Natural killer cell (primary cell): ENCODE data around the gene NECTIN1. TPM values are rescaled to one million over a fixed set of nuclear protein-coding genes. Genes with fewer than 3 reads are reported as not detected.

Experiments used
- ATAC-seq, 3 donors: fragments of 150-1000 bp in 2 of 3; fragments of 200-7000 bp in 1 of 3; cut with Tn5 transposase; 1 replicate in 1 of 3; 2 replicates in 2 of 3; pipeline ENCODE4 v1.10.0; 2021; ENCODE audit warnings: mild to moderate bottlenecking in 2 of 3, moderate library complexity in 2 of 3
- DNase-seq, 2 donors: peaks; one replicate each; pipeline versions ENCODE4 v3.0.0 to v3.0.0-alpha.2; 2013 to 2021; ENCODE audit warnings: mixed read lengths in 1 of 2
- H3K27ac ChIP-seq: one replicate; pipeline ENCODE4 v1.5.1; 2013; ENCODE audit warnings: mild to moderate bottlenecking, low read length
- H3K27me3 ChIP-seq: one replicate; pipeline ENCODE4 v1.6.1; 2013; ENCODE audit warnings: low read length; ENCODE audit not compliant: control insufficient read depth, insufficient read depth
- H3K36me3 ChIP-seq: one replicate; pipeline ENCODE4 v1.6.1; 2013; ENCODE audit warnings: low read length; ENCODE audit not compliant: control insufficient read depth, insufficient read depth
- H3K4me1 ChIP-seq: one replicate; pipeline ENCODE4 v1.6.1; 2013; ENCODE audit warnings: low read length; ENCODE audit not compliant: control insufficient read depth, insufficient read depth
- H3K4me3 ChIP-seq: one replicate; pipeline ENCODE4 v1.5.1; 2013; ENCODE audit warnings: low read length
- H3K9me3 ChIP-seq: one replicate; pipeline ENCODE4 v1.6.1; 2013; ENCODE audit warnings: low read length; ENCODE audit not compliant: control insufficient read depth, insufficient read depth
- H3K27ac Mint-ChIP-seq, 2 donors: one replicate each; pipeline ENCODE4 v1.8.0; 2022; ENCODE audit warnings: mild to moderate bottlenecking in 2 of 2, mixed read lengths in 2 of 2, moderate library complexity in 1 of 2
- H3K27me3 Mint-ChIP-seq, 2 donors: one replicate each; pipeline ENCODE4 v1.8.0; 2022; ENCODE audit warnings: low read depth in 2 of 2, mixed read lengths in 2 of 2
- H3K36me3 Mint-ChIP-seq: one replicate; pipeline ENCODE4 v1.8.0; 2022; ENCODE audit warnings: mixed read lengths
- H3K4me1 Mint-ChIP-seq, 2 donors: one replicate each; pipeline ENCODE4 v1.8.0; 2022; ENCODE audit warnings: mixed read lengths in 2 of 2
- H3K4me3 Mint-ChIP-seq: one replicate; pipeline ENCODE4 v1.8.0; 2022; ENCODE audit warnings: mild to moderate bottlenecking, moderate library complexity, mixed read lengths
- H3K9me3 Mint-ChIP-seq, 2 donors: one replicate each; pipeline ENCODE4 v1.8.0; 2022; ENCODE audit warnings: mixed read lengths in 2 of 2
- CTCF ChIP-seq: fragments of 200-600 bp; IDR thresholded peaks from one replicate; pipeline ENCODE4 v1.8.0; 2022; ENCODE audit warnings: antibody characterized with exemption
- WGBS: methylation state at CpG from one replicate; pipeline ENCODE4 v1.1.7; 2013; ENCODE audit warnings: missing lambda C conversion rate; ENCODE audit not compliant: insufficient coverage; 5-methylcytosine and 5-hydroxymethylcytosine counted together
- intact Hi-C: fragments of 100-400 bp; cut with micrococcal nuclease; formaldehyde crosslinking; loops from one replicate; pipeline ENCODE4 v1.14.2; 2022
- total RNA-seq, 4 donors: library from RNA; stranded (reverse); fragments of 120-200 nt in 1 of 4; gene quantifications; one replicate each; pipeline versions ENCODE4 v1.2.3 to v1.2.4, GENCODE V29; 2013 to 2022

Gene NECTIN1
- total RNA-seq, 3 donors from 2014 or later (not counting 1 experiment from before 2014, with no cell fraction given) = 5.8 to 18.8 (median 7.8) TPM

GRCh38 chr11:119772641-119773415, 43.8 kb upstream of the NECTIN1 start:
- Histone ChIP-seq H3K27ac (no peak overlapping the region), H3K36me3 (no peaks in the 10 kb centered on the region), H3K27me3 (peaks cover 2% of the 10 kb centered on the region), H3K4me1 (no peaks in the 10 kb centered on the region), H3K4me3 (no peak overlapping the region), H3K9me3 (no peaks in the 10 kb centered on the region)
- intact Hi-C loops = no loop called here
- no peak for TF ChIP-seq CTCF
- Mint-ChIP-seq H3K27me3 (peaks cover 24 to 26% of the 10 kb centered on the region in 2 donors), H3K4me3 (no peak overlapping the region), H3K27ac (no peak overlapping the region), H3K36me3 (peaks cover 8% of the 10 kb centered on the region), H3K9me3 (no peaks in the 10 kb centered on the region), H3K4me1 (no peaks in the 10 kb centered on the region)
- ATAC-seq (no peak), DNase-seq (no peak)
- WGBS = 87% methylated on average over 8 of the region's 8 CpGs

- intact Hi-C loops = no loop called here
- H3K4me3 ChIP-seq = no peak overlapping the region
Measured at GRCh38 chr11:119772076-119772475, 43.1 kb upstream of the NECTIN1 start.

GRCh38 chr11:119771172-119771770, 42.3 kb upstream of the NECTIN1 start:
- H3K27ac ChIP-seq = no peak overlapping the region
- WGBS = 89% methylated on average over 8 of the region's 9 CpGs
- H3K27ac Mint-ChIP-seq = no peak overlapping the region
- no peaks in the 10 kb centered on the region for H3K4me1 Mint-ChIP-seq
- H3K4me1 ChIP-seq = no peaks in the 10 kb centered on the region
- H3K4me3 Mint-ChIP-seq = no peak overlapping the region
- intact Hi-C loops = no loop called here
- peaks cover 8% of the 10 kb centered on the region for H3K27me3 ChIP-seq
- H3K4me3 ChIP-seq = no peak overlapping the region
- ATAC-seq = no peak
- H3K9me3 Mint-ChIP-seq = no peaks in the 10 kb centered on the region
- H3K36me3 Mint-ChIP-seq = peaks cover 14% of the 10 kb centered on the region
- TF ChIP-seq CTCF = no peak
- DNase-seq = no peak
- no peaks in the 10 kb centered on the region for H3K9me3 ChIP-seq
- peaks cover 21 to 37% of the 10 kb centered on the region in 2 donors for H3K27me3 Mint-ChIP-seq
- no peaks in the 10 kb centered on the region for H3K36me3 ChIP-seq

More at GRCh38 chr11:119772076-119772475, 43.1 kb upstream of the NECTIN1 start:
- DNase-seq (no peak), ATAC-seq (no peak)
- peaks cover 14% of the 10 kb centered on the region for H3K36me3 Mint-ChIP-seq
- Histone ChIP-seq H3K4me1 (no peaks in the 10 kb centered on the region), H3K27ac (no peak overlapping the region), H3K9me3 (no peaks in the 10 kb centered on the region), H3K36me3 (no peaks in the 10 kb centered on the region), H3K27me3 (peaks cover 6% of the 10 kb centered on the region)
- no peak for TF ChIP-seq CTCF
- no peak overlapping the region for H3K27ac Mint-ChIP-seq
- H3K4me3 Mint-ChIP-seq = no peak overlapping the region
- H3K9me3 Mint-ChIP-seq = no peaks in the 10 kb centered on the region
- peaks cover 23 to 33% of the 10 kb centered on the region in 2 donors for H3K27me3 Mint-ChIP-seq
- no peaks in the 10 kb centered on the region for H3K4me1 Mint-ChIP-seq
